ENCODE data around the gene CHD9NB. TPM values are rescaled to one million over a fixed set of nuclear protein-coding genes. Genes with fewer than 3 reads are reported as not detected.
"Not testable (repeated sequence)": the region's sequence is repeated elsewhere in the genome, so short reads cannot be mapped to it uniquely, and the experiment has no call there.

The CHD9NB gene
- total RNA-seq, 4 donors from 2014 or later: 2.4 to 6.9 (median 3.2) TPM; not detected in 1

GRCh38 chr16:53078765-53079485 is 26.2 kb upstream of the CHD9NB start:
- Histone ChIP-seq H3K9me3 (no peaks in the 10 kb centered on the region), H3K27ac (no peak overlapping the region), H3K27me3 (no peaks in the 10 kb centered on the region), H3K4me3 (no peak overlapping the region), H3K4me1 (peaks cover 0 to 7% (median 0%) of the 10 kb centered on the region in 4 donors), H3K36me3 (no peaks in the 10 kb centered on the region)
- no peak for DNase-seq
- no peak for TF ChIP-seq POLR2A (IDR thresholded peaks at IDR 0.05)
- no peak for TF ChIP-seq CTCF (IDR thresholded peaks at IDR 0.05)

GRCh38 chr16:53078247-53078646 is 25.6 kb upstream of the CHD9NB start:
- no peak overlapping the region for H3K4me3 ChIP-seq
- H3K27me3 ChIP-seq: no peaks in the 10 kb centered on the region
- H3K36me3 ChIP-seq: no peaks in the 10 kb centered on the region
- TF ChIP-seq POLR2A (IDR thresholded peaks at IDR 0.05) (no peak), CTCF (IDR thresholded peaks at IDR 0.05) (no peak)
- H3K9me3 ChIP-seq: no peaks in the 10 kb centered on the region
- no peak overlapping the region for H3K27ac ChIP-seq
- DNase-seq: no peak
- peaks cover 0 to 7% (median 0%) of the 10 kb centered on the region in 4 donors for H3K4me1 ChIP-seq

GRCh38 chr16:53075461-53075860 is 22.8 kb upstream of the CHD9NB start:
- not testable (repeated sequence) for H3K36me3 ChIP-seq, H3K9me3 ChIP-seq, H3K27ac ChIP-seq, H3K4me3 ChIP-seq, H3K27me3 ChIP-seq, DNase-seq
- H3K4me1 ChIP-seq: peaks cover 0 to 12% (median 6%) of the 10 kb centered on the region in 4 donors

GRCh38 chr16:53074296-53074695 is 21.6 kb upstream of the CHD9NB start:
- H3K4me1 ChIP-seq: peaks cover 0 to 12% (median 5%) of the 10 kb centered on the region in 4 donors
- not testable (repeated sequence) for H3K27ac ChIP-seq, H3K4me3 ChIP-seq, H3K9me3 ChIP-seq, DNase-seq, H3K27me3 ChIP-seq, H3K36me3 ChIP-seq

GRCh38 chr16:53073022-53073421 is 20.3 kb upstream of the CHD9NB start:
- Histone ChIP-seq H3K9me3 (no peaks in the 10 kb centered on the region), H3K27ac (no peak overlapping the region), H3K27me3 (no peaks in the 10 kb centered on the region), H3K4me1 (peaks cover 0 to 16% (median 5%) of the 10 kb centered on the region in 4 donors), H3K4me3 (no peak overlapping the region), H3K36me3 (no peaks in the 10 kb centered on the region)
- no peak for DNase-seq
- TF ChIP-seq POLR2A (IDR thresholded peaks at IDR 0.05) (no peak), CTCF (IDR thresholded peaks at IDR 0.05) (no peak)

GRCh38 chr16:53071748-53072301 is 19.1 kb upstream of the CHD9NB start:
- peak in 1 of 3 donors; percentile 45 for DNase-seq
- TF ChIP-seq POLR2A (IDR thresholded peaks at IDR 0.05) (no peak), CTCF (IDR thresholded peaks at IDR 0.05) (no peak)
- H3K9me3 ChIP-seq: no peaks in the 10 kb centered on the region
- no peaks in the 10 kb centered on the region for H3K27me3 ChIP-seq
- H3K27ac ChIP-seq: peak overlapping the region in 3 of 4 donors; percentile 3 to 59 (median 53)
- peaks cover 0 to 16% (median 5%) of the 10 kb centered on the region in 4 donors for H3K4me1 ChIP-seq
- H3K4me3 ChIP-seq: no peak overlapping the region
- peaks cover 0 to 5% (median 0%) of the 10 kb centered on the region in 3 donors for H3K36me3 ChIP-seq
